Uterus (tissue), 4 donors: ENCODE data around the gene ARHGEF40. TPM values are rescaled to one million over a fixed set of nuclear protein-coding genes. Genes with fewer than 3 reads are reported as not detected.

Experiments
- DNase-seq, 2 donors: peaks; one replicate each; pipeline ENCODE4 v3.0.0-alpha.2; 2019 to 2020
- H3K27ac ChIP-seq, 2 donors: fragments of 200-600 bp; sonication (generic); 1 replicate in 1 of 2; 2 replicates in 1 of 2; pipeline ENCODE4 v1.5.1; 2016 to 2018
- H3K27me3 ChIP-seq, 2 donors: fragments of 200-600 bp; sonication (generic); one replicate each; pipeline ENCODE4 v1.5.1; 2018 to 2019; ENCODE audit warnings: control low read depth in 1 of 2
- H3K36me3 ChIP-seq, 2 donors: fragments of 200-600 bp; sonication (generic); one replicate each; pipeline ENCODE4 v1.5.1; 2019; ENCODE audit warnings: control low read depth in 1 of 2
- H3K4me1 ChIP-seq, 2 donors: fragments of 200-600 bp; sonication (generic); one replicate each; pipeline ENCODE4 v1.5.1; 2018 to 2019; ENCODE audit warnings: control low read depth in 1 of 2
- H3K4me3 ChIP-seq, 2 donors: fragments of 200-600 bp; sonication (generic); 1 replicate in 1 of 2; 2 replicates in 1 of 2; pipeline ENCODE4 v1.5.1; 2018 to 2019; ENCODE audit warnings: mild to moderate bottlenecking in 1 of 2
- H3K9me3 ChIP-seq, 2 donors: fragments of 200-600 bp; sonication (generic); one replicate each; pipeline ENCODE4 v1.5.1; 2019; ENCODE audit warnings: control low read depth in 1 of 2
- CTCF ChIP-seq, 4 experiments: fragments of 200-600 bp in 2 of 4; fragments of 450-650 bp in 2 of 4; sonication (generic) in 2 of 4; IDR thresholded peaks; one replicate each; pipeline ENCODE4 v1.5.1; 2016 to 2019; ENCODE audit warnings: antibody characterized with exemption in 4 of 4, mild to moderate bottlenecking in 2 of 4, moderate library complexity in 1 of 4
- POLR2A ChIP-seq, 2 donors: fragments of 450-650 bp; IDR thresholded peaks; one replicate each; pipeline ENCODE4 v1.6.1; 2016; ENCODE audit warnings: antibody characterized with exemption in 2 of 2, mild to moderate bottlenecking in 1 of 2, moderate library complexity in 1 of 2
- intact Hi-C: fragments of 100-400 bp; cut with DNase I; formaldehyde crosslinking; loops from one replicate; pipeline ENCODE4 v1.15.1; 2023; ENCODE audit warnings: low total_unique reads
- total RNA-seq, 4 donors: library from RNA; depleted of rRNA in 3 of 4; stranded (reverse); fragments of >200 nt in 3 of 4; gene quantifications; one replicate each; pipeline versions ENCODE4 v1.1.0 to v1.2.4, GENCODE V29; 2014 to 2023
- donor health status: DM: yes; HTN: yes; CAD: no.

ARHGEF40 gene
- total RNA-seq, 4 donors from 2014 or later: 25.3 to 103 (median 66.9) TPM

DNA sequence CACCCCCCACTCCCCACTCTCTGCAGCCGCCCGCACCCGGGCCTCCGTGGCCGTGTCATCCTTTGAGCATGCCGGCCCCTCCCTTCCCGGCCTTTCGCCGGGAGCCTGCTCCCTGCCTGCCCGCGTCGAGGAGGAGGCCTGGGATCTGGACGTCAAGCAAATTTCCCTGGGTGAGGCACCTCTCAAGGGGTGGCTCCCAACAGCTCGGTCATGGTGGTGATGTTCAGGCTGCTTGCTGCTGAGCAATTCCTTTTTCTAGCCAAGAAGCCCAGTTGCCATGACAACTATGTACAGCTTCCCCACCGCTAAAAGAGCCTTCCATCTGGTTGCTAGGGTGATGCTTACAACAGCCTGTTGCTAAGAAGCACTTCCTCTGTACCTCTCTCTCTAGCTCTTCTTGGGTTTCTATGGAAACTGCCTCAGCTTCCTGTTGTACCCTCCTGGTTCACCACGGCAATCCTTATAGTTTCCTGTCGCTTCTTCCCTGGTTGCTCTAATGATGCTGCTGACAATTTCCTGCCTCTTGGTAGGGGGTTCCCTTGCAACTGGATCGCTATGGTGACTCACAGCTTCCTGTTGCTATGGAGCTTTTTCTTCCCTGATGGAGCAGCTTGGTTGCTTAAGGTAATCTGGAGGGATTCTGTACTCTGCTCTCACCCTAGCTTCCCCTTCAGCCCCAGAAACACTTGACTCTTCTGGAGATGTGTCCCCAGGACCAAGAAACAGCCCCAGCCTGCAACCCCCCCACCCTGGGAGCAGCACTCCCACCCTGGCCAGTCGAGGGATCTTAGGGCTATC is 17.4 kb downstream of the ARHGEF40 start:
- Histone ChIP-seq H3K27ac (no peak overlapping the region), H3K27me3 (no peaks in the 10 kb centered on the region), H3K9me3 (no peaks in the 10 kb centered on the region), H3K4me3 (no peak overlapping the region), H3K4me1 (no peaks in the 10 kb centered on the region), H3K36me3 (no peaks in the 10 kb centered on the region)
- intact Hi-C loops: no loop called here
- no peak for DNase-seq
- no peak for TF ChIP-seq POLR2A (IDR thresholded peaks at IDR 0.05)
- TF ChIP-seq CTCF (IDR thresholded peaks at IDR 0.05): no peak

GRCh38 chr14:21088687-21089086 is 18.6 kb downstream of the ARHGEF40 start:
- Histone ChIP-seq H3K4me1 (no peaks in the 10 kb centered on the region), H3K27me3 (no peaks in the 10 kb centered on the region), H3K36me3 (no peaks in the 10 kb centered on the region), H3K4me3 (no peak overlapping the region), H3K9me3 (no peaks in the 10 kb centered on the region), H3K27ac (no peak overlapping the region)
- no peak for DNase-seq
- TF ChIP-seq POLR2A (IDR thresholded peaks at IDR 0.05) (no peak), CTCF (IDR thresholded peaks at IDR 0.05) (no peak)
- intact Hi-C loops: no loop called here

DNA sequence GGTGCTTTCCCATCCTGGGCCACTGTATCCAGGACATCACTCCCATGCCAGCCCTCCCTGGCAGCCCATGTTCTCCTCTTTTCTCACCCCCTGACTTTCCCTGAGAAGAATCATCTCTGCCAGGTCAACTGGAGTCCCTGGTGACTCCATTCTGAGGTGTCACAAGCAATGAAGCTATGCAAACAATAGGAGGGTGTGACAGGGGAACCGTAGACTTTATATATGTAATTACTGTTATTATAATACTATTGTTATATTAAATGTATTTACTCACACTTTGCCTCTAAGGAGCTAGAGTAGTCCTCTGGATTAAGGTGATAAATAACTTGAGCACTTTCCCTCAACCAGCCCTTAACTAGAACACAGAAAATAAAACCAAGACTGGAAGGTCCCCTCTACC is 19.2 kb downstream of the ARHGEF40 start:
- no peaks in the 10 kb centered on the region for H3K36me3 ChIP-seq

GRCh38 chr14:21089877-21090193 is 19.7 kb downstream of the ARHGEF40 start:
- no peaks in the 10 kb centered on the region for H3K4me1 ChIP-seq
- no peak for DNase-seq
- H3K27ac ChIP-seq: no peak overlapping the region
- intact Hi-C loops: no loop called here
- no peaks in the 10 kb centered on the region for H3K36me3 ChIP-seq
- TF ChIP-seq POLR2A (IDR thresholded peaks at IDR 0.05) (no peak), CTCF (IDR thresholded peaks at IDR 0.05) (no peak)
- no peaks in the 10 kb centered on the region for H3K9me3 ChIP-seq
- H3K27me3 ChIP-seq: no peaks in the 10 kb centered on the region
- H3K4me3 ChIP-seq: no peak overlapping the region

More for the DNA sequence above, 19.2 kb downstream of the ARHGEF40 start:
- Histone ChIP-seq H3K4me3 (no peak overlapping the region), H3K27ac (no peak overlapping the region), H3K27me3 (no peaks in the 10 kb centered on the region), H3K4me1 (no peaks in the 10 kb centered on the region), H3K9me3 (no peaks in the 10 kb centered on the region)
- no peak for DNase-seq
- intact Hi-C loops: no loop called here
- TF ChIP-seq POLR2A (IDR thresholded peaks at IDR 0.05) (no peak), CTCF (IDR thresholded peaks at IDR 0.05) (no peak)

DNA sequence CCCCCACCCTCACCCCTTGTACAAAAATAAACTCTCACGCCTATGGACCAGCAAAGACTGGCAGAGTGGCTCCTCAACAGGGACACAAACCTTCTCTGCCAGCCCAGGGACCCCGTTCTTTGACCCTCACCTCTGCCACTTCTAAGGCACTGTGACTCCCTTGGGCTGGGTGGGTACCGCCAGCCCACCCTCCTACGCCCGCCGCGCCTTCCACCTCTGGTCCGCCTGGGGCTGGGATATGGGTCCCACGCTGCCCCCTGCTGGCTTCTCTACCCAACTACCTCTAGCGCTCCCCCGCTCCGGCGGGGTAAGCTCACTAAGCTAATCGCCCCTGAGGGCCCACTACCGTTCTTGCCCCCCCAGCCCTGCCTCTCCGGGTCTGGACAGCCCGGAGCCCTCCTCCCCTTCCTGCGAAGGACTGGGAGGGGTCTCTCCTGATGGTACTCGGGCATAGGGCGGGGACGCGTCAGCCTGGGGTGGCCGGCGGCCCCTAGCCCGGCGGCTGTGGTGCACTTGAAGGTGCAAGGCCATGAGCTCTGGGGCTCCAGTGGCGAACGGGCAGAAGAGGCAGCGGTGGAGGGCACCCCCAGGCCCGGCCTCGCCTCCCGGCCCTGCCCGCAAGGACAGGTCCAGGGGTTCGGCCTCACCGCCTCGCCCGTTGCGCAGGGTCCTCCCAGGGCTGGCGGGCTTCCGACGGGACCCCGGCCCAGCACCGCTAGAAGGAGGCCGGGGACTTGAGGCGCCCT is 20.3 kb downstream of the ARHGEF40 start:
- no peaks in the 10 kb centered on the region for H3K4me1 ChIP-seq
- no peak overlapping the region for H3K27ac ChIP-seq
- no peak for DNase-seq

More for the DNA sequence above, 20.3 kb downstream of the ARHGEF40 start:
- no peaks in the 10 kb centered on the region for H3K36me3 ChIP-seq
- no peaks in the 10 kb centered on the region for H3K27me3 ChIP-seq
- no peaks in the 10 kb centered on the region for H3K9me3 ChIP-seq
- TF ChIP-seq POLR2A (IDR thresholded peaks at IDR 0.05): no peak
- TF ChIP-seq CTCF (IDR thresholded peaks at IDR 0.05): peak in 2 of 4 experiments; percentile 18 to 39
- intact Hi-C loops: no loop called here
- no peak overlapping the region for H3K4me3 ChIP-seq
